ENCODE data around the gene HIGD2A. TPM values are rescaled to one million over a fixed set of nuclear protein-coding genes. Genes with fewer than 3 reads are reported as not detected.
A peak's percentile ranks its signal among the peaks of the same experiment; 100 is the strongest.

The HIGD2A gene
- total and polyA plus RNA-seq, 10 of the 15 experiments (the other 5 are each of a cell fraction or from before 2014, with no cell fraction given): 152 to 348 (median 194) TPM

GRCh38 chr5:176413255-176413565 lies 24.7 kb downstream of the HIGD2A start (continued):
- TF ChIP-seq YY1 (IDR thresholded peaks at IDR 0.05; ENCODE audit: low read depth, low read length) (no peak), CBX3 (IDR thresholded peaks at IDR 0.05; ENCODE audit: borderline replicate concordance, low read depth) (no peak), IKZF2 (IDR thresholded peaks at IDR 0.05) (no peak), TCF7 (IDR thresholded peaks at IDR 0.05; ENCODE audit: borderline replicate concordance) (no peak), SRF (IDR thresholded peaks at IDR 0.05; ENCODE audit: low read depth in 2 of 2, low read length in 2 of 2) (no peak), PKNOX1 (IDR thresholded peaks at IDR 0.05) (no peak)

DNA sequence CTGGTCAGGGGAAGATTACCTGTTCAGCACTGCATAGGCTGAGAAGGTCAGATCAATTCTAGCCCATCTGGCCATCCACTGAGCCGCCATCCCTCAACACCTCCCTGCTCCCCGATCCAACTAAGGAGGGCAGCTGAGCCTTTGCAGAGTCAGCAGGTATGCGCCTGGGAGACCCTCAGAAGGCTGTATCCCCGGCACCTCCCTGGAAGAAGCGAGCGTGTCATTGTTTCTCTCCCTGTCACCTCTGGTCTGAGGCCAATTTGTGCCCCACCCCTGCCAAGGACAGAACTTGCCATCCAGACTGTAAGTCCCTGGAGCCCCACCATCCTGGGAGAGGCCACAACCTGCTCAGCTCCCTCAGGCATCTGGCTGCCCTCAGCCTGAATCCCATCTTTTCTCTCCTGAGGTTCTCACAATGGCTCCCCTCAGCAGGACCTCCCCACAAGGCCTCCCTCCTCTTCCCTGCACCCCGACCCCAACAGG lies 25.2 kb downstream of the HIGD2A start:
- CTCF ChIA-PET: no interaction called here
- SMC1A ChIA-PET (ENCODE audit: uncharacterized antibody, unreplicated experiment): no interaction called here
- Histone ChIP-seq H3K27ac (ENCODE audit: control insufficient read depth, insufficient read depth) (no peak overlapping the region), H3K9me3 (replicated peaks; ENCODE audit: control insufficient read depth, insufficient read depth, low read length) (no peaks in the 10 kb centered on the region), H2AFZ (ENCODE audit: control insufficient read depth, low read depth, low read length) (no peak overlapping the region), H3K79me2 (ENCODE audit: control insufficient read depth, insufficient read depth, low read length) (peaks cover 5% of the 10 kb centered on the region), H3K36me3 (ENCODE audit: control insufficient read depth in 2 of 2, insufficient read depth in 2 of 2, low read length in 1 of 2) (no peaks in the 10 kb centered on the region; a peak in 1 of 4 replicates), H4K20me1 (ENCODE audit: control insufficient read depth, insufficient read depth) (no peaks in the 10 kb centered on the region), H3K4me3 (0 out of 2 replicates have a peak overlapping the region, but pooled peaks have one; percentile 27), H3K4me1 (ENCODE audit: control insufficient read depth, insufficient read depth, low read length) (peaks cover 19% of the 10 kb centered on the region), H3K27me3 (replicated peaks in 1 of 2; ENCODE audit: control insufficient read depth in 2 of 2, insufficient read depth in 2 of 2, low read length in 1 of 2) (no peaks in the 10 kb centered on the region), H3K4me2 (ENCODE audit: control insufficient read depth, insufficient read depth) (no peak overlapping the region), H3K9ac (ENCODE audit: control insufficient read depth, insufficient read depth, low read length) (no peak overlapping the region)
- POLR2A ChIA-PET: no interaction called here
- DNase-seq (ENCODE audit: low read depth, low spot score) (no peak), FAIRE-seq (no peak), ATAC-seq (no peak)
- WGBS (ENCODE audit: insufficient coverage, insufficient replicate concordance, low lambda C conversion rate, missing lambda C conversion rate): 97% methylated on average over 7 of the region's 7 CpGs
- in situ Hi-C loops (cut with MboI): no loop called here
- no TSS peak for BruUV-seq (replicated peaks)
- intact Hi-C loops (cut with micrococcal nuclease; ENCODE audit: unreplicated experiment): loop anchor here (10.0 kb wide), 2 partner anchors 231 to 679 kb away; partner anchors contain the start of gene TSPAN17
- RAD21 ChIA-PET (ENCODE audit: unreplicated experiment): no interaction called here
- no peak for TF ChIP-seq BRCA1 (IDR thresholded peaks at IDR 0.05; ENCODE audit: low read depth, low read length)
- TF ChIP-seq, protein P1, sequence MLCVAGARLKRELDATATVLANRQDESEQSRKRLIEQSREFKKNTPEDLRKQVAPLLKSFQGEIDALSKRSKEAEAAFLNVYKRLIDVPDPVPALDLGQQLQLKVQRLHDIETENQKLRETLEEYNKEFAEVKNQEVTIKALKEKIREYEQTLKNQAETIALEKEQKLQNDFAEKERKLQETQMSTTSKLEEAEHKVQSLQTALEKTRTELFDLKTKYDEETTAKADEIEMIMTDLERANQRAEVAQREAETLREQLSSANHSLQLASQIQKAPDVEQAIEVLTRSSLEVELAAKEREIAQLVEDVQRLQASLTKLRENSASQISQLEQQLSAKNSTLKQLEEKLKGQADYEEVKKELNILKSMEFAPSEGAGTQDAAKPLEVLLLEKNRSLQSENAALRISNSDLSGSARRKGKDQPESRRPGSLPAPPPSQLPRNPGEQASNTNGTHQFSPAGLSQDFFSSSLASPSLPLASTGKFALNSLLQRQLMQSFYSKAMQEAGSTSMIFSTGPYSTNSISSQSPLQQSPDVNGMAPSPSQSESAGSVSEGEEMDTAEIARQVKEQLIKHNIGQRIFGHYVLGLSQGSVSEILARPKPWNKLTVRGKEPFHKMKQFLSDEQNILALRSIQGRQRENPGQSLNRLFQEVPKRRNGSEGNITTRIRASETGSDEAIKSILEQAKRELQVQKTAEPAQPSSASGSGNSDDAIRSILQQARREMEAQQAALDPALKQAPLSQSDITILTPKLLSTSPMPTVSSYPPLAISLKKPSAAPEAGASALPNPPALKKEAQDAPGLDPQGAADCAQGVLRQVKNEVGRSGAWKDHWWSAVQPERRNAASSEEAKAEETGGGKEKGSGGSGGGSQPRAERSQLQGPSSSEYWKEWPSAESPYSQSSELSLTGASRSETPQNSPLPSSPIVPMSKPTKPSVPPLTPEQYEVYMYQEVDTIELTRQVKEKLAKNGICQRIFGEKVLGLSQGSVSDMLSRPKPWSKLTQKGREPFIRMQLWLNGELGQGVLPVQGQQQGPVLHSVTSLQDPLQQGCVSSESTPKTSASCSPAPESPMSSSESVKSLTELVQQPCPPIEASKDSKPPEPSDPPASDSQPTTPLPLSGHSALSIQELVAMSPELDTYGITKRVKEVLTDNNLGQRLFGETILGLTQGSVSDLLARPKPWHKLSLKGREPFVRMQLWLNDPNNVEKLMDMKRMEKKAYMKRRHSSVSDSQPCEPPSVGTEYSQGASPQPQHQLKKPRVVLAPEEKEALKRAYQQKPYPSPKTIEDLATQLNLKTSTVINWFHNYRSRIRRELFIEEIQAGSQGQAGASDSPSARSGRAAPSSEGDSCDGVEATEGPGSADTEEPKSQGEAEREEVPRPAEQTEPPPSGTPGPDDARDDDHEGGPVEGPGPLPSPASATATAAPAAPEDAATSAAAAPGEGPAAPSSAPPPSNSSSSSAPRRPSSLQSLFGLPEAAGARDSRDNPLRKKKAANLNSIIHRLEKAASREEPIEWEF (IDR thresholded peaks at IDR 0.05; ENCODE audit: insufficient replicate concordance, low read depth, low read length): no peak
- no peak for TF ChIP-seq CREB1 (IDR thresholded peaks at IDR 0.05; ENCODE audit: low read depth)
- TF ChIP-seq, protein P2, sequence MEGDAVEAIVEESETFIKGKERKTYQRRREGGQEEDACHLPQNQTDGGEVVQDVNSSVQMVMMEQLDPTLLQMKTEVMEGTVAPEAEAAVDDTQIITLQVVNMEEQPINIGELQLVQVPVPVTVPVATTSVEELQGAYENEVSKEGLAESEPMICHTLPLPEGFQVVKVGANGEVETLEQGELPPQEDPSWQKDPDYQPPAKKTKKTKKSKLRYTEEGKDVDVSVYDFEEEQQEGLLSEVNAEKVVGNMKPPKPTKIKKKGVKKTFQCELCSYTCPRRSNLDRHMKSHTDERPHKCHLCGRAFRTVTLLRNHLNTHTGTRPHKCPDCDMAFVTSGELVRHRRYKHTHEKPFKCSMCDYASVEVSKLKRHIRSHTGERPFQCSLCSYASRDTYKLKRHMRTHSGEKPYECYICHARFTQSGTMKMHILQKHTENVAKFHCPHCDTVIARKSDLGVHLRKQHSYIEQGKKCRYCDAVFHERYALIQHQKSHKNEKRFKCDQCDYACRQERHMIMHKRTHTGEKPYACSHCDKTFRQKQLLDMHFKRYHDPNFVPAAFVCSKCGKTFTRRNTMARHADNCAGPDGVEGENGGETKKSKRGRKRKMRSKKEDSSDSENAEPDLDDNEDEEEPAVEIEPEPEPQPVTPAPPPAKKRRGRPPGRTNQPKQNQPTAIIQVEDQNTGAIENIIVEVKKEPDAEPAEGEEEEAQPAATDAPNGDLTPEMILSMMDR (IDR thresholded peaks at IDR 0.05 in 2 of 3, conservative IDR thresholded peaks at IDR 0.05 in 1 of 3; ENCODE audit: control insufficient read depth in 2 of 3, extremely low read depth in 1 of 3, insufficient read depth in 1 of 3, low read depth in 3 of 3, low read length in 3 of 3): no peak
- no peak for TF ChIP-seq ASH2L (IDR thresholded peaks at IDR 0.05; ENCODE audit: borderline replicate concordance, low read depth)
- TF ChIP-seq RAD51 (IDR thresholded peaks at IDR 0.05): no peak
- TF ChIP-seq ELK1 (IDR thresholded peaks at IDR 0.05; ENCODE audit: low read depth, low read length): no peak
- TF ChIP-seq PML (IDR thresholded peaks at IDR 0.05; ENCODE audit: low read length): no peak
- TF ChIP-seq POU2F2 (IDR thresholded peaks at IDR 0.05; ENCODE audit: borderline replicate concordance, low read depth, low read length): no peak
- no peak for TF ChIP-seq IKZF2 (IDR thresholded peaks at IDR 0.05)
